Activated CD4-positive, alpha-beta T cell treated with anti-CD3 and anti-CD28 coated beads for 36 hours (primary cell): ENCODE measurements around the gene C5orf15. TPM values are rescaled to one million over a fixed set of nuclear protein-coding genes. Genes with fewer than 3 reads are reported as not detected.

Experiments used
- ATAC-seq: fragments of 200-7000 bp; cut with Tn5 transposase; one replicate; pipeline ENCODE4 v1.10.0; 2021; ENCODE audit warnings: mild to moderate bottlenecking, moderate library complexity
- CTCF ChIA-PET: fragments of 350-600 bp; sonication (Branson Sonifier 250); formaldehyde crosslinking; loops from one replicate; lab custom pipeline; 2021; ENCODE audit warnings: antibody characterized with exemption; lab: Charles Lee
- POLR2A ChIA-PET: fragments of 350-600 bp; sonication (Branson Sonifier 250); formaldehyde crosslinking; loops from one replicate; lab custom pipeline; 2021; ENCODE audit warnings: antibody characterized with exemption, inconsistent platforms; lab: Charles Lee
- DNase-seq: peaks from one replicate; pipeline ENCODE4 v3.0.0-alpha.2; 2020
- H3K27ac Mint-ChIP-seq: one replicate; pipeline ENCODE4 v1.8.0; 2021; ENCODE audit warnings: mixed read lengths
- H3K27me3 Mint-ChIP-seq: one replicate; pipeline ENCODE4 v1.8.0; 2021; ENCODE audit warnings: mixed read lengths
- H3K36me3 Mint-ChIP-seq: one replicate; pipeline ENCODE4 v1.8.0; 2021; ENCODE audit warnings: low read depth, mixed read lengths
- H3K4me1 Mint-ChIP-seq: one replicate; pipeline ENCODE4 v1.8.0; 2021; ENCODE audit warnings: mixed read lengths
- H3K4me3 Mint-ChIP-seq: one replicate; pipeline ENCODE4 v1.8.0; 2021; ENCODE audit warnings: mild to moderate bottlenecking, moderate library complexity, mixed read lengths
- H3K9me3 Mint-ChIP-seq: one replicate; pipeline ENCODE4 v1.8.0; 2021; ENCODE audit warnings: low read depth, mixed read lengths
- intact Hi-C, 2 experiments: fragments of 100-400 bp; cut with DNase I in 1 of 2; cut with micrococcal nuclease in 1 of 2; formaldehyde crosslinking; loops; one replicate each; pipeline versions ENCODE4 v1.14.2 to v1.15.1; 2022 to 2024; cut with DNase I, micrococcal nuclease
- total RNA-seq, 2 experiments: library from RNA; stranded (reverse); gene quantifications; one replicate each; pipeline ENCODE4 v1.2.3, GENCODE V29; 2021

C5orf15 gene
- total RNA-seq, 2 experiments from 2014 or later = 28.7 to 38.7 TPM

DNA sequence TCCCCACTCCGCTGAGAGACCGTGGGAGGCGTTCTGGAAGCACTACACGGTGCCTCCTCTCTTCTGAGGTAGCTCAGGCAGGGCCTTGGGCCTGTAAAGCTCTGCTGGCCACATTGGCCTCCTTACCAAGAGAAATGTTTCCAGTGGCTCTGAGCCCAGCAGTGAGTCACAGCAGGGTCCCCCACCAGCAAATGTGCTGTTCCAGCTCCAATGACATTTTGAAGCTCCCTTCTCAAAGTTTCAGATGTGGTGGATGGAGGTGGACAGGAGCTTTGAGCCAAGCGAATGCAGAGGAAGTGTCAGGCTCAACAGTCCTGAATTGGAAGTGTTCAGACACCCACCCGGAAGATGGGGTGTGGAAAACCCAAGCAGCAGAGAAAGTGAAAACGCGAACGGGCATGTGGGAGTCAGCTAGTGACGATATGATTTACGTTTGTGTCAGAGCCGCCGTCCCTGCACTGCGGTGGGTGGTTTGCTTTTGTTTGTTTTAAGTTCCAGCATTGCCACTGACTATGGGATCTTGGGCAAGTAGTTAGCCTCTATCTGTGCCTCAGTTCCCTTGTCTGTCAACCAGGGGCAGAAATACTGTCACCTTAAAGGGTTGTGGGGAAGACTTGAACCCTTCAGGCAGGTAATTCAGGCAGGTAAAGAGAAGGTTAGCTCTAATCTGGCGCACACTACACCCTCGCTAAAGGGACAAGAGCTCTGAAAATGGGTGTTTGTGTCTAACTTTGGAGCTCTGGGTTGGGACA lies 38.2 kb downstream of the C5orf15 start:
- DNase-seq = peak; percentile 89
- ChIA-PET POLR2A (interaction anchor here (0.5 to 1.3 kb wide), 3 partner anchors 9 to 808 kb away, joined by 3 to 7 read pairs (median 3); partner anchors contain the start of gene CAMLG), CTCF (interaction anchor here (0.6 to 1.8 kb wide), 18 partner anchors 9 to 716 kb away, joined by 3 to 10 read pairs (median 3); no protein-coding TSS in a partner anchor)
- peak overlapping the region; percentile 99 for H3K27ac Mint-ChIP-seq
- H3K4me3 Mint-ChIP-seq = peak overlapping the region; percentile 74
- H3K27me3 Mint-ChIP-seq = no peaks in the 10 kb centered on the region
- H3K4me1 Mint-ChIP-seq = peaks cover 61% of the 10 kb centered on the region
- intact Hi-C loops = loop anchor here (1.0 to 2.0 kb wide), 5 partner anchors 38 to 141 kb away; partner anchors contain the start of gene C5orf15 (in 1 of the 2)
- no peaks in the 10 kb centered on the region for H3K36me3 Mint-ChIP-seq
- peak; percentile 84 for ATAC-seq
- no peaks in the 10 kb centered on the region for H3K9me3 Mint-ChIP-seq

DNA sequence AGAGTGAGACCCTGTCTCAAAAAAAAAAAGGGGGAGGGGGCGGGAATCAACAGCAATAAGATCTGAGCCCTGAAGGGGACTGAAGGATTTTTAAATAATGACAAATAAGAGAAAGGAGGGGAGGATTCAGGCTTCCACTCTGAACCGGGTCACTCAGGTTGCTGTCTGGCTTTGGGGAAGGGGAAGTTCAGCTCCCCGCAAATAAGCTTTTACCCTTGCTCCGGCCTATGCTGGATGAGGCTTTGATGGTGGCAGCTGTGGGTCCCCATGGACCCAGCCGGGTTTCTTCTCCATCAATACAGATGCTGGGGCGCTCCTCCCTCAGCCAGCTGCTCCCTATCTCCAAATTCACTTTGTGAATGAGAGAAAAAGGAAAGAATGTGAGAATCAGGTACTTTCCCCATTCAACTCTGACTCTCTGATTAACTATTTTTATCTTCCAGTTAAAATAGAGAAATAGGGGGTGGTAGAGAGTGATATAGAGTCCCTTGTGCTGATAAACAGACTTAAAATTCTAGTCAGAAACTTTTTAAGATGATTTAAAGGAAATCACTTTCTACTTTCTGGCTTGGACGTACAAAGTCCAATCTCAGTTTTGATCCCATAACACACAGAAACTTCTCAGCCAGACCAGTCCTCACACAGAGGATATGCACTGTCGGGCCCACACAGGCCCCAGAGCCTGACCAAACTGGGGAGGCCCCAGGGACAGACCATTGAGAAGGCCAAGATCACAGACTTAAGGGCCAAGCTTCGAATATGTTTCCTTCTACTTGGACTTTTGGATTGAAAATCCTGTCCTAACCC lies 39.6 kb downstream of the C5orf15 start:
- ATAC-seq = peak; percentile 21
- POLR2A ChIA-PET = no interaction called here
- CTCF ChIA-PET = interaction anchor here (1.0 to 1.5 kb wide), 2 partner anchors 16 to 59 kb away, joined by 4 to 7 read pairs; no protein-coding TSS in a partner anchor
- peaks cover 4% of the 10 kb centered on the region for H3K27me3 Mint-ChIP-seq
- no peak for DNase-seq
- H3K9me3 Mint-ChIP-seq = no peaks in the 10 kb centered on the region
- peak overlapping the region; percentile 74 for H3K4me3 Mint-ChIP-seq
- H3K4me1 Mint-ChIP-seq = peaks cover 55% of the 10 kb centered on the region
- no peaks in the 10 kb centered on the region for H3K36me3 Mint-ChIP-seq
- H3K27ac Mint-ChIP-seq = peak overlapping the region; percentile 99
- intact Hi-C loops = no loop called here

DNA sequence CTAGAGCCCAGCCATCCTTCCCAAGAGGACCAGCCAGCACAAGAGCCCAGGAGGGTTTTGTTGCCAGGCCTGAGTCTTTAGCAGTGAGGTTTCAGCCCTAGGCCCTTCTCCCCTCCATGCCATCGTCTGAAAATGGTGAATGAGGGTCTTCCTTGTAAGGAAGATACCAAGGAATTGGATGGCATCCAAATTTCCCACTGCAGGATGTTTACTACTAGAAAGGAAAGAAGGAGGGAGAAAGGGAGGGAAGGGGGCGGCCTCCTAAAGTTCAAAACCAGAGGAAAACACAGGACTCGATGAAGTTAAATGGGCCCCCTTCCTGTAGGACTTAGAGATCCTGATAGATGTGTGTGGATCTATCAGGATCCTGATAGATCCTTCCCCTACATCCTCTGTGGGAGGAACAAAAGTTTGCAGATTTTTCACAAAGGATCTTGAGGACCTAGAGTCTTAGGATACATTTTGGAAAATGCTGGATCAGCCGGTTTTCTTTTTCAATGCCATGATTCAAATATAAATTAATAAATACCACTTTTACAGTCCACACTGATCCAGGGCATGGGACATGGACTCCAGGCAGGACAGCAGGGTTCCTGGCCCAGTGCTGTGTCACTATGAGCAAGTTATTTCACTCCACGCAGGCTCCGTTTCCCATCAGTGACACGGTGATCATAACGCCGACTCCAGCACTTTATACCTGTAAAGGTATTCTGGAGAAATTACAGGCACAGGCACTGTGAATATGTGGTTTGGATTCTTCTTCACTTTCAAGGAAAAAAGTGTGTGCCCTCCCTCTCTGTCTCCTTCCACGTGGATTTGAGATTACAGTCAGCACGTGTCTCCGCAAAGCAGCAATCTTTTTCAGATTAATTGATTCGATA lies 40.9 kb downstream of the C5orf15 start:
- no peaks in the 10 kb centered on the region for H3K9me3 Mint-ChIP-seq
- DNase-seq (no peak), ATAC-seq (no peak)
- intact Hi-C loops = no loop called here
- peak overlapping the region; percentile 56 for H3K27ac Mint-ChIP-seq
- POLR2A ChIA-PET = no interaction called here
- H3K27me3 Mint-ChIP-seq = peaks cover 4% of the 10 kb centered on the region
- H3K4me3 Mint-ChIP-seq = peak overlapping the region; percentile 8
- no peaks in the 10 kb centered on the region for H3K36me3 Mint-ChIP-seq
- CTCF ChIA-PET = no interaction called here
- H3K4me1 Mint-ChIP-seq = peaks cover 48% of the 10 kb centered on the region

DNA sequence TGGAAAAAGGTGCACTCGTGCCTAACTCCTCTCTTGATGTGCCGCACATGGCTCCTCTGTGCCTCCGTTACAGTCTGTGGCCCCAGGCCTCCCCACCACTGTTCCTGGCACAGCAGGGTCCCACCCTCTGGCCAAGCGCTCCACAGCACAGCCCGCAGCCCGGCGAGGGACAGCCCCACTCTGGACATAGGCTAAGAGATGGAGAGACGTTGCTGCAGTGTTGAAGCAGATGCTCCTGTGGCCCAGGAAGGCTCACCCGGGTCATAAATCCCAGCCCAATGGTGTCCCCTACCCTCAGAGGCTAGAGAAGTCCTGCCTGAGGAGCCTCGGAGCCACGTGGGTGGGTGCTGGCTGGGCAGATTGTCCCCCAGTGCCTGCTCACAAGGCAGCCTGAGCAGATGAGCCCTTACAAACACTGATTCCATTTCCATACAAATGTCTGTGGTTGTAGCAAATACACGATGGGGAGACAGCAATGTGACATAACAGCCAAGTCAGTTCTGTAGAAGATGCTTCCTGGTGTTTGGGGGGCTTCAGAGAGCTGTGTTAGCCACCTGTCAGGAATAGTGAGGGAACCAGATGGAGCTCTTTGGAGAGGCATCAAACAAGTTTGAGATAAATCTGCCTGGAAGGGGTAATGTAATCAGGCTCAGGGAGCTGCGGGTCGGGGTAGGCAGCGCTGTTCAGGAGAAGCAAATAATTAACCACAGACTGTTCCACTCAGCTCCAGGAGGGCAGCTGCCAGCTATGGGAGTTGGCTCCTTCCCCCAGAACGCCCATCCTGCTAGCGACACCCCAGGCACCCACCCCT lies 41.7 kb downstream of the C5orf15 start:
- no peak overlapping the region for H3K27ac Mint-ChIP-seq
- CTCF ChIA-PET = no interaction called here

DNA sequence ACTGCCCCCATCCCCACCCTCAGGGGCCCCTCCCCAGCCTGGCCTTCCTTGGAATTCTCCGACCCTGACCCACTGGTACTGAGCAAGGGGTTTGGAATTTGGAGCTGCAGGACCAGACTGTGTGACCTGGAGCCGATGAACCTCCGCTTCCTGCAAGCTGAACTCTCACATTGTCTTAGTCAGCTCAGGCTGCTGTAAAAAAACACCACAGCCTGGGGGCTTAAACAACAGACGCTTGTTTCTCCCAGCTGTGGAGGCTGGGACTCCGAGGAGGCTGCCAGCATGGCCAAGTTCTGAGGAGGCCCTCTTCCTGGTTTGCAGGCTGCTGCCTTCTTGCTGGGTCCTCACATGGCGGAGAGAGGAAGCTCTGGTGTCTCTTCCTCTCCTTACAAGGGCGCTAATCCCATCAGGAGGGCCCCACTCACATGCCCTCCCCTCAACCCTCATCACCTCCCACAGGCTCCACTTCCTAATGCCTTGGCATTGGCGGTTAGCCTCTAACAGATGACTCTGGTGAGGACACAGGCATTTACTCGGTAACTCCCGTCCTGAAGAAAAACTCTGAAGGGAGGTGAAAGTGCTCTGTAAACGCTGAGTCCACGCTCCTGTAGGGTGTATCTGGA lies 42.4 kb downstream of the C5orf15 start:
- Mint-ChIP-seq H3K4me3 (no peak overlapping the region), H3K9me3 (no peaks in the 10 kb centered on the region), H3K4me1 (peaks cover 36% of the 10 kb centered on the region), H3K36me3 (no peaks in the 10 kb centered on the region), H3K27ac (no peak overlapping the region), H3K27me3 (peaks cover 4% of the 10 kb centered on the region)
- DNase-seq (no peak), ATAC-seq (no peak)
- ChIA-PET CTCF (no interaction called here), POLR2A (no interaction called here)
- intact Hi-C loops = no loop called here

More for the DNA sequence above, 41.7 kb downstream of the C5orf15 start:
- POLR2A ChIA-PET = no interaction called here
- no peak for ATAC-seq
- peaks cover 43% of the 10 kb centered on the region for H3K4me1 Mint-ChIP-seq
- no peaks in the 10 kb centered on the region for H3K36me3 Mint-ChIP-seq
- H3K9me3 Mint-ChIP-seq = no peaks in the 10 kb centered on the region
- DNase-seq = no peak
- no peak overlapping the region for H3K4me3 Mint-ChIP-seq
- H3K27me3 Mint-ChIP-seq = peaks cover 4% of the 10 kb centered on the region
- intact Hi-C loops = no loop called here

DNA sequence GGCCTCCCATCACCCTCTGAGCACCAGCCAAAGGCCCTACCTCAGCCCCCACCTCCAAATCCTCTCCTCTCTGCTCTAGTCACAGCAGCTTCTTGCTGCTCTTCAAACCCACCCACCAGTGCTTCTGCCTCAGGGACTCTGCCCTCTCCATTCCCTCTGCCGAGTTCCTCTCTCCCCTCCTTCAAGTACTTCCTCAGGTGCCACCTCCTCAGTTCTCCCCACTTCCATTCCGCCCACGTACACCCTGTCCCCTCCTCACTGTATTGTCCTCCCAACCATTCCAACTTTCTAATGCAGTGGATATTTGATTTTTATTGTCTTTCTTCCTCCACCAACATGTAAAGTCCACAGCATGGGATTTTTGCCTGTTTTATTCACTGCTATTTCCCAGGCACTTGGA lies 43.2 kb downstream of the C5orf15 start:
- no peaks in the 10 kb centered on the region for H3K9me3 Mint-ChIP-seq

DNA sequence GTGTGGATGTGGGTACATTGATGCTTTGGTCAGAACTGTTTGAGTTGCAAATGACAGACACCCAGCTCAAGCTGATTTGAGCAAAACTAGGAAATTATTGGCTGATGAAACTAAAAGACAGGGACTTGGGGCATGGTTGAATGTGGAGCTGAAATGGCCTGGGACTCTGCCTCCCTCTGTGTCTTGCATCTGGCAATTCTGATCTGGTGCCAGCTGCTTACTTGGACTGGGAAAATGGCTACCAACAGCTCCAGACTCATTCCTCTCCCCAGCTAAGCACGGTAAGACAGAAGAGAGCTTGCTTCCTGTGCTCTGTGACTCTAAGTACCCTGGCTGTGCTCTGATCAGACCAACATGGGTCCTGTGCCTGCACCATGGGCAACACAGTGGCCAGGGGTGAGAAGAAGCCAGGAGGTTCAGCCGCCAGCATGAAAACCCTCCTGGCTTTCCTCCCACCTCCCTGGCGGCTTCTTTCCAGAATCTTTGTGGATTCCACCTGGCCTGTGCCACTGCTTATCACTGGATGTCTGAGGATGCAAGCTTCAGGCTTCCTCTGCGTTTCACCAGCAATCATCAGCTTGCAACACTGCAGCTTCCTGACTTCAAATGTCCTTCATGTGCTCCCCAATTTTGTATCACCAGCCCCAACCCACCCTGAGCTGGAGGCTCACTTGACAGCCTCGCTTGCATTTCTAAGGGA lies 44.1 kb downstream of the C5orf15 start:
- intact Hi-C loops = no loop called here
- Mint-ChIP-seq H3K27ac (no peak overlapping the region), H3K4me3 (no peak overlapping the region), H3K36me3 (no peaks in the 10 kb centered on the region), H3K27me3 (peaks cover 4% of the 10 kb centered on the region), H3K4me1 (peaks cover 32% of the 10 kb centered on the region), H3K9me3 (no peaks in the 10 kb centered on the region)
- ATAC-seq (no peak), DNase-seq (no peak)
- ChIA-PET POLR2A (no interaction called here), CTCF (interaction anchor here (0.7 to 1.2 kb wide), 3 partner anchors 39 to 79 kb away, joined by 3 to 5 read pairs (median 3); no protein-coding TSS in a partner anchor)

More for the DNA sequence above, 43.2 kb downstream of the C5orf15 start:
- ChIA-PET CTCF (no interaction called here), POLR2A (no interaction called here)
- Mint-ChIP-seq H3K27me3 (peaks cover 4% of the 10 kb centered on the region), H3K36me3 (no peaks in the 10 kb centered on the region), H3K27ac (no peak overlapping the region), H3K4me3 (no peak overlapping the region), H3K4me1 (peaks cover 33% of the 10 kb centered on the region)
- DNase-seq (no peak), ATAC-seq (no peak)
- intact Hi-C loops = no loop called here

GRCh38 chr5:133921979-133922378 lies 46.4 kb downstream of the C5orf15 start:
- H3K4me3 Mint-ChIP-seq = no peak overlapping the region
- peaks cover 22% of the 10 kb centered on the region for H3K4me1 Mint-ChIP-seq
- no peaks in the 10 kb centered on the region for H3K9me3 Mint-ChIP-seq
- no peak for ATAC-seq
- ChIA-PET POLR2A (no interaction called here), CTCF (interaction anchor here (0.5 kb wide), 1 partner anchor 92 kb away, joined by 3 read pairs; no protein-coding TSS in a partner anchor)
- H3K27me3 Mint-ChIP-seq = peaks cover 4% of the 10 kb centered on the region
- no peak overlapping the region for H3K27ac Mint-ChIP-seq
- intact Hi-C loops = no loop called here
- DNase-seq = no peak
- no peaks in the 10 kb centered on the region for H3K36me3 Mint-ChIP-seq

- POLR2A ChIA-PET = no interaction called here
- ATAC-seq (no peak), DNase-seq (no peak)
- peaks cover 4% of the 10 kb centered on the region for H3K27me3 Mint-ChIP-seq
- intact Hi-C loops = no loop called here
- H3K4me3 Mint-ChIP-seq = no peak overlapping the region
- CTCF ChIA-PET = interaction anchor here (0.8 kb wide), 1 partner anchor 9 kb away, joined by 6 read pairs; no protein-coding TSS in a partner anchor
- no peaks in the 10 kb centered on the region for H3K36me3 Mint-ChIP-seq
- peaks cover 22% of the 10 kb centered on the region for H3K4me1 Mint-ChIP-seq
- H3K9me3 Mint-ChIP-seq = no peaks in the 10 kb centered on the region
- no peak overlapping the region for H3K27ac Mint-ChIP-seq
Measured at GRCh38 chr5:133921069-133921468, 47.4 kb downstream of the C5orf15 start.
